Activated gamma-delta T cell treated with anti-CD3 and anti-CD28 coated beads, Interleukin-2, amount 50 U/mL, for 16 hours (primary cell): ENCODE results near the gene C10orf62.
A peak's percentile ranks its signal among the peaks of the same experiment; 100 is the strongest.
"Not testable (repeated sequence)": the region's sequence is repeated elsewhere in the genome, so short reads cannot be mapped to it uniquely, and the experiment has no call there.

Experiments
- DNase-seq: peaks from one replicate; pipeline ENCODE4 v3.0.0-alpha.2; 2020; ENCODE audit warnings: low read depth

The C10orf62 gene

GRCh38 chr10:97631098-97631497, 41.6 kb downstream of the C10orf62 start:
- DNase-seq = no peak

GRCh38 chr10:97632949-97633884, 43.7 kb downstream of the C10orf62 start, which contains the start of gene MORN4:
TSS of gene MORN4 (minus strand) at chr10:97633500. CDS start at chr10:97619653, 13,847 bp downstream.
- DNase-seq = peak; percentile 86

DNA sequence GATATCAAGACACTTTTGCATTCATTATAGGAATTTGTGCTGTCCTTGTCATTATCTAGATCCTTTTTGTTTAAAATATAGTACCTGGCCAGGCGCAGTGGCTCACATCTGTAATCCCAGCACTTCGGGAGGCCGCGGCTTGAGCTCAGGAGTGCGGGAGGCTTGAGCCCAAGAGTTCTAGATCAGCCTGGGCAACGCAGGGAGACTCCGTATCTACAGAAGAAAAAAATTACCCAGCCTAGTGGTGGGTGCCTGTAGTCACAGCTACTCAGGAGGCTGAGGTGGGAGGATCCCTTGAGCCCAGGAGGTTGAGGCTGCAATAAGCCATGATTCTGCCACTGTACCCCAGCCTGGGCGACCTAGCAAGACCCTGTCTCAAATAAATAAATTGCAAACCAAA, 44.4 kb downstream of the C10orf62 start:
- DNase-seq = no peak

DNA sequence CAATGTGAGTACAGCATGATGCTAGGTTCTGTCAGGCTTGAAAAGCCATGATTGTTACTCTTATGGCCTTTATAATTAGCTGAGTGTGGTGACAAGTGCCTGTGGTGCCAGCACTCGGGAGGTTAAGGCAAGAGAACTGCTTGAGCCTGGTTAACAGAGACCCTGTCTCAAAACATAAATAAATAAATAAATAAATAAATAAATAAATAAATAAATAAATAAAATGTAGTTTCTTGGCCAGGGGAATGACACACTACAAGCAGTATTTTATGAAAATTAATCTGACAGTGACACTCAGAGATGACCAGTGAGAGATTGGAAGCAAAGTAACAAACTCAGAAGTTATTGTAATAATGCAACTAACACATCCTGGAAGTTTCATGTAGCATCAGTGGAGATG, 46.1 kb downstream of the C10orf62 start:
- DNase-seq = no peak

DNA sequence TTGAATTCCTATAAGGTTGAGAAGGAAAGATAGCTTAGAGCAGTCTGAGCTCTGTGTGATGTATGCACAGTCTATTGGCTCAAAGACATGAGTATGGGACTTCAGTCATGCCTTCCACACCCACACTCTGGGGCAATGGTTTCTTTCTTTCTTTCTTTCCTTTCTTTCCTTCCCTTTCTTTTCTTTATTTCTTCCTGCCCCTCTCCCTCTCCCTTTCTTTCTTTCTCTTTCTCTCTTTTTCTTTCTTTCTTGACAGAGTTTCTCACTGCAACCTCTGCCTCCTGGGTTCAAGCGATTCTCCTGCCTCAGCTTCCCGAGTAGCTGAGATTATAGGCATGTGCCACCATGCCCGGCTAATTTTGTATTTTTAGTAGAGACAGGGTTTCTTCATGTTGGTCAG, 49.6 kb downstream of the C10orf62 start:
- not testable (repeated sequence) for DNase-seq

GRCh38 chr10:97640174-97640867, 50.8 kb downstream of the C10orf62 start, which contains the start of gene PI4K2A:
TSS of gene PI4K2A (plus strand) at chr10:97640671. CDS start at chr10:97640743, 72 bp downstream.
- DNase-seq = peak; percentile 98
